ENCODE measurements around the gene ITSN1.
"Not testable (repeated sequence)": the region's sequence is repeated elsewhere in the genome, so short reads cannot be mapped to it uniquely, and the experiment has no call there.

DNA sequence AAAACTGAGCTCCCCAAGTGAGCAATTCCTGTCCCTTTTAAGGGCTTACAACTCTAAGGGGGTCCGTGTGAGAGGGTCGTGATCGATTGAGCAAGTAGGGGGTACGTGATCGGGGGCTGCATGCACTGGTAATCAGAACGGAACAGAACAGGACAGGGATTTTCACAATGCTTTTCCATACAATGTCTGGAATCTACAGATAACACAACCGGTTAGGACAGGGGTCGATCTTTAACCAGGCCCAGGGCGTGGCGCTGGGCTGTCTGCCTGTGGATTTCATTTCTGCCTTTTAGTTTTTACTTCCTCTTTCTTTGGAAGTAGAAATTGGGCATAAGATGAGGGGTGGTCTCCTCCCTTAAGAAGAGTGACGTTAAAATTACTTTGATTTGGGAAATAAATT, 24.7 kb upstream of the ITSN1 start:
- not testable (repeated sequence) for TF ChIP-seq CTCF (IDR thresholded peaks at IDR 0.05); POLR2A (IDR thresholded peaks at IDR 0.05); EP300 (IDR thresholded peaks at IDR 0.05; ENCODE audit: low read depth); POLR2AphosphoS5 (IDR thresholded peaks at IDR 0.05)
